Hematopoietic multipotent progenitor cell treated with erythropoietin and hydrocortisone succinate and interleukin-3 and kit ligand, for 17 days (in vitro differentiated cells): ENCODE measurements around the gene BORCS5.
"Not testable (repeated sequence)": the region's sequence is repeated elsewhere in the genome, so short reads cannot be mapped to it uniquely, and the experiment has no call there.

Experiments
- DNase-seq: peaks from one replicate; pipeline ENCODE4 v3.0.0-alpha.2; 2015; ENCODE audit warnings: low spot score

BORCS5 gene

GRCh38 chr12:12465522-12465921 lies 108.6 kb downstream of the BORCS5 start:
- DNase-seq: no peak

GRCh38 chr12:12466157-12466556 lies 109.3 kb downstream of the BORCS5 start:
- no peak for DNase-seq

DNA sequence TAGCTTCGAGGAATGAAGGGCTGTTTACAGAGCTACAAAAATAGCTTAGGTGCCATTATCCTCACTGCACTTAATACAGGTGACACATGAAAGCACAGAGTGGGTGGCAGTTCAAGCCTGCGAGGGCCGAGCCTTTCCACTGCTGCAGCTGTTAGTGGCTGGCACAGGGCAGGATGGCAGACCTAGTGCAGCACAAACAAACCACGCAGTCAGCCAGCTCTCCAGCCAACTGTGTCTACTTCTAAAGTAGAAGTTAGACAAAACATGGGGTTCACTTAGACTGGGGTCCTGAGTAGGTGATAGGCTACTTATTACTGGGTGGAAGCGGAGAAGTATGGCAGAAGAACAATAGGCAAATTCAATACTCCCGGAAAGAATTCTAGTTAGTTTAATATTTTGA lies 110.4 kb downstream of the BORCS5 start:
- no peak for DNase-seq

DNA sequence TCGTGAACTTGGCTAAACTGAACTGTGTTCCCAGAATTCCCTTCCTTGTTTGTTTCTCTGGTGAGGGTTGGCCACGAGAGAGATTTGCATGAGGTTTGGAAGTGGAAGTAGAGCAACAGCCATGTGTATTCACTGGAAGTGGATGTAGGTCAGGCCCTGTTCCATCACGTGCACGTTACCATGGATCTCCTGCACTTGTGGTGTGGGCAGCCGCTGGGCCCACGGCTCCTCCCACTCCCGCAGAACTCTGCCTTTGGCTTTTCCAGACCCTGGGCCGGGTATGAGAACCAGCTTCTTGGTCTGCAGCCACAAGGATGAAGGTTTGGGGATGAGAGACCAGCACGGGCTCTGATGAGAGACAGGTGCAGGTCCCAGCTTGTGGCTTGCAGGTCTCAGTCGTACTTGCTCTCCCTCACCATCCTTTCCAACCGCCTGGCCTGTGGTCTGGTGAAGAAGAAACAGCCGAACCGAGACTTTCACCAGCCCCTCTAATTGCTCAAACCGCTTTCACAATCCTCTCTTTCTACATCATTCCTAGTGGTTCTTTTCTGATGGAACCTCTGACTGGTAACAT lies 110.9 kb downstream of the BORCS5 start:
- DNase-seq: no peak

DNA sequence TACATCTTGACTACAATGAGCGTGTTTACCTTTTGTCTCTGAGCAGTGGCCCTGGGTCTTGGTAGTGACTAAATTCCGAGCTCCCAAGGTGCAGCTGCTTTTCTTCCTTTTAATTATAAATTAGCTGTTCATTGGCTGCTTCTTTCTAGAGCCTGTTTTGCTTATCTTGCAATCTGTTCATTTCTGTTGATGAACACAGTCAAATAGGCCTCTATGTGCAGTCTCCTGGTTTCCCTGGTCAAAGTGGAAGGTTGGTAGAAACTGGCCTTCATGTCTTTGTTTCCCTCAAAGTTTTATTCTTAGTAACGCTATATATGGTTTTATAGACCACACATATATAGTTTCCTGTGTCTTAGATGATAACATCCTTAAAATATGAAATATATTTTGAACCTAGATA lies 111.7 kb downstream of the BORCS5 start:
- DNase-seq: no peak

GRCh38 chr12:12469386-12469785 lies 112.5 kb downstream of the BORCS5 start:
- no peak for DNase-seq

- no peak for DNase-seq
Observed at GRCh38 chr12:12470751-12471306, 114.0 kb downstream of the BORCS5 start.

DNA sequence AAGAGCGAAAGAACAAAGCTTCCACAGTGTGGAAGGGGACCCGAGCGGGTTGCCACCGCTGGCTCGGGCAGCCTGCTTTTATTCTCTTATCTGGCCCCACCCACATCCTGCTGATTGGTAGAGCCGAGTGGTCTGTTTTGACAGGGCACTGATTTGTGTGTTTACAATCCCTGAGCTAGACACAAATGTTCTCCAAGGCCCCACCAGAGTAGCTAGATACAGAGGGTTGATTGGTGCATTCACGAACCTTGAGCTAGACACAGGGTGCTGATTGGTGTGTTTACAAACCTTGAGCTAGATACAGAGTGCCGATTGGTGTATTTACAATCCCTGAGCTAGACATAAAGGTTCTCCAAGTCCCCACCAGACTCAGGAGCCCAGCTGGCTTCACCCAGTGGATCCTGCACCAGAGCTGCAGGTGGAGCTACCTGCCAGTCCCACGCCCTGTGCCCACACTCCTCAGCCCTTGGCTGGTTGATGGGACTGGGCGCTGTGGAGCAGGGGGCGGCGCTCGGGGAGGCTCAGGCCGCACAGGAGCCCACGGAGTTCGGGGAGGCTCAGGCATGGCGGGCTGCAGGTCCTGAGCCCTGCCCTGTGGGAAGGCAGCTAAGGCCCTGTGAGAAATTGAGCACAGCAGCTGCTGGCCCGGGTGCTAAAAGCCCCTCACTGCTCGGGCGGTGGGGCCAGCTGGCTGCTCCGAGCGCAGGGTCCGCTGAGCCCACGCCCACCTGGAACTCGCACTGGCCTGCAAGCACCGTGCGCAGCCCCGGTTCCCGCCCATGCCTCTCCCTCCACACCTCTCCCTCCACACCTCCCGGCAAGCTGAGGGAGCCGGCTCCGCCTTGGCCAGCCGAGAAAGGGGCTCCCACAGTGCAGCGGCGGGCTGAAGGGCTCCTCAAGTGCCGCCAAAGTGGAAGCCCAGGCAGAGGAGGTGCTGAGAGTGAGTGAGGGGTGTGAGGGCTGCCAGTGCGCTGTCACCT lies 115.4 kb downstream of the BORCS5 start:
- not testable (repeated sequence) for DNase-seq

DNA sequence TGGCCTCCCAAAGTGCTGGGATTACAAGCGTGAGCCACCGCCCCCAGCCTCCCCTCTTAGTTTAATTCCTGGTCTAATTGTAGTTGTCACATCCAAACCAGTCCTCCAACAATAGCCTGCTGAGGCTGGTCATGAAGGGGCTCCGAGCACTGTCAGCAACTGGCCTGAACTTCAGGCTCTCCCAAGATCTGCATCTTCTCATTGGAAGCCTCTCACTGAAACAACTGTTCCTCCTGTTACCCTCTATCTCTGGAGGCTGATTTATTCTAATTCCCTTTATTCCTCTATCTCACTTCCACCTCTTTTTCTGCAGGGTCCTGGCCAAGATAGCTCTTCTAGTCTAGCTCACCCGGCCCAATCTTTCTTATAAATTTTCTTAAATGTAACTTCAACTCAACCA lies 116.3 kb downstream of the BORCS5 start:
- no peak for DNase-seq

GRCh38 chr12:12474471-12474928 lies 117.6 kb downstream of the BORCS5 start:
- DNase-seq: no peak

- DNase-seq: no peak
Observed at GRCh38 chr12:12474931-12475795, 118.3 kb downstream of the BORCS5 start.

GRCh38 chr12:12476857-12477531 lies 120.1 kb downstream of the BORCS5 start:
- no peak for DNase-seq

DNA sequence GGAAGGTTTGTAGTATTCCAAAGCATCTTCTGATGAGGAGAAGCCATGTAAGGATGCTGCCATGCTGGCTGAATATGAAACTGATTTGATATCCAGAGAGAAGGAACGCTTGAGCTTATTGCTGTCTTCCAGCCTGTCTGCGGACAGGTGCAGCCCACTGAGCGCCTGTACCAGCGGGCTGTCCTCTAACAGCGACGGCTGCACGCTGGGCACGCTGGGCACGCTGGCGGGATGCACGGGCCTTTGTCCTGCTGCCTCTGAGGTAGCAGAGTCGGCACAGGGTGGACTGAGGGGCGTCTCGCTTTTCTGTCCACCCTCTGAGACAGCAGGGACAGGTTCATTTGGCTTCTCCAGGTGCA lies 120.6 kb downstream of the BORCS5 start:
- DNase-seq: no peak

DNA sequence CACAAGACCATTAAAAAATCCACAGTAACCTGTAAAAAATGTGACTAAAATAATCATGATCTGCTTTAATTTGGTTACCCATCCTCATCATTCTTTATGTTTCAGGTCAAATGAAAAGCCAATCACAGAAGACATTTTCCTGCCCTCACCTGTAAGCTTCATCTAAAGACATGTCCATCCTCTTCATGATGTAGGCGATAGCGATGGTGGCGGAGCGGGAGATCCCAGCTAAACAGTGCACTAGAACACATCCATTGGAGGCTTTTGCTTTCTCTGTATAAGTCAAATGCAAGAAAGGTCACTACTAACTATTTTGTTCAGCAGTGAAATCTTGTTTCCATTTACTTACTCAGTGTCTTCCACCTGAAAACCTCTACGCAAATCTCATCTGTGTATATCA lies 123.2 kb downstream of the BORCS5 start:
- no peak for DNase-seq

DNA sequence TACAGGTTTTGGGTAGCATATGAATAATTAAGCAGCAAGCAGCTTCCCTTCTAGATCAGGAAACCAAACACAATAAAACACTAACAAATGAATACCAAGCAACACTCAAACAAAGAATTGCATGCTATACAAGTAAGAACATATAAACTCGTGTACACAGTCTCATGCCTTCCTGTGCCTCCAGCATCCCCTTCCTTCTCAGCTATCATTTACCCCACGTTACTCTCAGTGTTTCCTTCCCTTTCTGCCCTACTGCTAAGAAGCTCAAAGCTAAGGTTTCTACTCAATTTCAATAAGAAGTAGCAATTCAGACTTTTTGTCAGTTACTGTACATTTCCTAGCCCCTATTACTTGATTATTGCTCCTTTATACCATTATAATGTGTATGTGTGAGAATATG lies 124.8 kb downstream of the BORCS5 start:
- DNase-seq: no peak

GRCh38 chr12:12482150-12482761 lies 125.4 kb downstream of the BORCS5 start:
- no peak for DNase-seq

- DNase-seq: no peak
Observed at GRCh38 chr12:12482959-12483358, 126.1 kb downstream of the BORCS5 start.

- no peak for DNase-seq
Observed at GRCh38 chr12:12483438-12483837, 126.6 kb downstream of the BORCS5 start.

DNA sequence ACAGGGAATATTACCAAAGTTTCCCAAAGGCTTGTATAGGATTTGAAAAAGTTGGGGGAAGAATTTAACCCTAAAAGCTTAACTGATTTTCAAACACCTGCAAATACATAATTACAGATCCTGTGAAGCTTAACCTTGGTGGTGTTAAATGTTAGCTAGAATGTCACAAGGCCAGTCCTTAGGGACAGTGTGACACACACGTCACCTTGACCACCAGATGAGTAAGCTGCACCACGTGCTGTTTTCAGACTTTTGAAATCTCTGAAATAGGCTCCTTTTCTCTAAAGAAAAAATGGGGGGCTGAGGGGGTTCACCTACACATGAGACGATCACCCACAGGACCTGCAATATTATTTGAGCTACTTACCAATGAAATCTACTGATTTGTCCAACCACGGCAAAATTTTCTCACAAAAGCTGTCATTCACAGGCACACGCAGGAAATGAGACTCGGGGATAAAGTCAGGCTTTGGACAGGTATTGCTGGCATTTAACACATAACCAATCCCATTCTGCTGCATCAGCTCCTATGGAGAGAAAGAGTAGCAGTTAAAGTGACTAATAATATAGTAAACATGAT lies 129.9 kb downstream of the BORCS5 start:
- no peak for DNase-seq

GRCh38 chr12:12487490-12487889 lies 130.6 kb downstream of the BORCS5 start:
- DNase-seq: no peak

DNA sequence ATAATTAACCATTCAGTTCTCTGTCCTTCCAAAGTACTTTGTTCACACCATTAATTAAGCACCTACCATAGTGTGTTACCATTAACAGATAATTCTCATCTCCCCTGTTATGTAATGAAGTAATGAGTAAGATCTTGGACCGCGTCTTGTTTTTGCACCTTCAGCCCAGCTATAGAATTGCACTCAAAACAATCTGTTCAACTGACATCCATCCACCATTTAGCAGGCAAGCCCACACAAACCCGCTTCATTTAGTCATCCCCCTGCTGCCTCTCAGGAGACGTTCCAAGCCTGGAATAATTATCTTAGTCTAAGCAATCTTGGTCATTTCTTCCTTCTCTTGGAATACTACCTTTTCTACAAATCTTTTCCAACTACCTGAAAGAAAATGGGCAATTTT lies 131.4 kb downstream of the BORCS5 start:
- no peak for DNase-seq
